Kidney epithelial cell (primary cell): Measurements from ENCODE around the gene NBAS. TPM values are rescaled to one million over a fixed set of nuclear protein-coding genes. Genes with fewer than 3 reads are reported as not detected.

Experiments
- DNase-seq: peaks from one replicate; pipeline ENCODE4 v3.0.0-alpha.2; 2010; ENCODE audit warnings: low read depth
- H3K27me3 ChIP-seq: 2 replicates; pipeline ENCODE4 v1.6.0; 2011; ENCODE audit warnings: low read length; ENCODE audit not compliant: control insufficient read depth, insufficient read depth
- H3K36me3 ChIP-seq: 2 replicates; pipeline ENCODE4 v1.5.1; 2011; ENCODE audit warnings: low read length; ENCODE audit not compliant: control insufficient read depth, insufficient read depth
- H3K4me3 ChIP-seq: 2 replicates; pipeline ENCODE4 v1.5.1; 2011; ENCODE audit warnings: low read depth, mild to moderate bottlenecking, control low read depth, low read length
- CTCF ChIP-seq: IDR thresholded peaks from 2 replicates; pipeline ENCODE4 v1.5.1; 2011; ENCODE audit warnings: mild to moderate bottlenecking, moderate library complexity, low read length, control low read depth, inconsistent platforms; ENCODE audit not compliant: insufficient read depth, poor library complexity, severe bottlenecking
- total RNA-seq: library from RNA; depleted of rRNA; stranded (reverse); fragments of >200 nt; gene quantifications from 2 replicates; pipeline ENCODE4 v1.2.3, GENCODE V29; 2015

The NBAS gene
- total RNA-seq, 1 donor from 2014 or later = 67.0 TPM

- TF ChIP-seq CTCF = peak; percentile 77
- Histone ChIP-seq H3K36me3 (no peaks in the 10 kb centered on the region), H3K4me3 (no peak overlapping the region), H3K27me3 (no peaks in the 10 kb centered on the region)
- no peak for DNase-seq
These were observed 16.1 kb upstream of the NBAS start for GRCh38 chr2:15577071-15577735.

- no peaks in the 10 kb centered on the region for H3K27me3 ChIP-seq
- H3K36me3 ChIP-seq = no peaks in the 10 kb centered on the region
- H3K4me3 ChIP-seq = no peak overlapping the region
- TF ChIP-seq CTCF = no peak
- DNase-seq = no peak
These were observed 10.6 kb upstream of the NBAS start for GRCh38 chr2:15571729-15572128.

GRCh38 chr2:15570104-15570503, 9.0 kb upstream of the NBAS start:
- no peaks in the 10 kb centered on the region for H3K36me3 ChIP-seq
- DNase-seq = no peak
- H3K27me3 ChIP-seq = no peaks in the 10 kb centered on the region
- no peak for TF ChIP-seq CTCF
- no peak overlapping the region for H3K4me3 ChIP-seq

- no peak for DNase-seq
- Histone ChIP-seq H3K4me3 (no peak overlapping the region), H3K27me3 (no peaks in the 10 kb centered on the region), H3K36me3 (no peaks in the 10 kb centered on the region)
- no peak for TF ChIP-seq CTCF
These were observed 7.7 kb upstream of the NBAS start for GRCh38 chr2:15568874-15569273.

- DNase-seq = no peak
- Histone ChIP-seq H3K27me3 (no peaks in the 10 kb centered on the region), H3K4me3 (no peak overlapping the region), H3K36me3 (no peaks in the 10 kb centered on the region)
- no peak for TF ChIP-seq CTCF
These were observed 5.8 kb upstream of the NBAS start for GRCh38 chr2:15566912-15567311.

- no peak overlapping the region for H3K4me3 ChIP-seq
- DNase-seq = no peak
- no peak for TF ChIP-seq CTCF
- no peaks in the 10 kb centered on the region for H3K36me3 ChIP-seq
- H3K27me3 ChIP-seq = no peaks in the 10 kb centered on the region
These were observed 5.0 kb upstream of the NBAS start for GRCh38 chr2:15565994-15566671.
